GM19438 (cell line): Measurements from ENCODE around the gene PEAK3.

Experiments
- ATAC-seq: cut with Tn5 transposase; IDR thresholded peaks from one replicate; pipeline ENCODE4 v1.9.1; 2021; ENCODE audit warnings: low read depth; ENCODE audit not compliant: unreplicated experiment

Gene PEAK3

DNA sequence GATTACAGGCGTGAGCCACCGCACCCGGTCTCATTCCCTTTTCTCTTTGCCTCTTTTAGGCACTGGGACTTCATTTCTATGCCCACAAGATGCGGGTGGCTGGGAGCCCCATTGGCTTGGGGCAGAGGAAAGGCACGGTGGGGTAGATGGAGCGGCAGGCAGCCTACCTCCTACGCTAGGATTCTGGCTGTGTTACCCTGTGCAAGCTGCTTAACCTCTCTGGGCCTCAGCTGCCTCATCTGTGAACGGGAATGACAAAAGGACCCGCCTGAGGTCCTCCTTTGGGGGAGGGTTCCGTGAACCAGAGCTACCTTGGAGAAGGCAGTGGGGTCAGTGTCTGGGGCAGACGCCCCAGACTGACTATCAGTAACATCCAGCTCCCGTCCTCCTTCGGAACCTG, 35.3 kb upstream of the PEAK3 start:
- ATAC-seq, result no peak

DNA sequence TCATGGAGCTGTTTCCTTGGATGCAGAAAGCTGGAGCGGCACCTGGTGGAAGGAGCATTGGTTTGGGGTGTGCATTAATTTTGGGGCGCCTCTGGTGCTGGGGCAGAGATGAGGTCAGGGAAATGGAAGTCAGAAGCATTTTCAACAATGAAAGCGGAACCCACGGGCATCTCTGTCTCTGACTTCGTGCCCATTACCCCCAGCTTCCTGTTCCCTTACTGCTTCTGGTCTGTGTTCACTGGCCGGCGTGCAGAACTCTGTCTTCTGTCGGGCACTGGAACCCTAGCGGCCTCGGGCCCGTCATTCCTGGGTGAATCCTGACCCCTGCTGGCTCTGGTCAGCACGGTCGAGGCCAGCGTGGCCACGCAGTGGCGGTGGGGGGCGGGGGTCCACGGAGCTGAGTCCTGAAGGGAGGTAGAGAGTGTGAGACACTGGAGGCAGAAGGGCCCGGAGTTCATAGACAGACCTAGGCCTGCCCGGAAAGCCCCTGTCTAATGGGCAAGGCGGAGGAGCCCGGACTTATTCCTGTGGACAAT, 33.9 kb upstream of the PEAK3 start:
- no peak for ATAC-seq

DNA sequence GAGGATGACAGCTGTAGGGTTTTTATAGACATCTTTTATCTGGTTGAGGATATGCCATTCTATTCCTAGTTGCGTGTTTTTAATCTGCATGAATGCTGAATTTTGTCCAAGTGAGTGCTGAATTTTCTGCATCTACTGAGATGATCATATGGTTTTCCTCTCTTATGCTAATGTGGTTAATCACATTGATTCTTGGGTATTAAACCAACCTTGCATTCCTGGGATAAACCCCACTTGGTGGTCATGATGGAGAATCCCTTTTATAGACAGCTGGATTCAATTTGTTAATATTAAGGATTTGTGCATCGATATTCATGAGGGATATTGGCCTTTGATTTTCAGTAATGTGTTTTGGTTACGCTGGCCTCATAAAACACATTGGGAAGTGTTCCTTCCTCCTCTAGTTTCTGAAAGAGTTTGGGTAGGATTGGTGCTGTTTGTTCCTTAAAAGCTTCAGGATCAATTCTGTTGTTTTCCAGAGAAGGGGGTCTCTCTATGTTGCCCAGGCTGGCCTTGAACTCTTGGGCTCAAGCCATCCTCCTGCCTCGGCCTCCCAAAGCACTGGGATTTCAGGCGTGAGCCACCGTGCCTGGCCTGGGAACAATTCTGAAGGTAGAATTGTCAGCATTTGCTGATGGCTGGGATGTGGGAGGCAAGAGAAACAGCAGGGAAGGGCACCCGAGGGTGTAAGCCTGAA, 33.3 kb upstream of the PEAK3 start:
- no peak for ATAC-seq

DNA sequence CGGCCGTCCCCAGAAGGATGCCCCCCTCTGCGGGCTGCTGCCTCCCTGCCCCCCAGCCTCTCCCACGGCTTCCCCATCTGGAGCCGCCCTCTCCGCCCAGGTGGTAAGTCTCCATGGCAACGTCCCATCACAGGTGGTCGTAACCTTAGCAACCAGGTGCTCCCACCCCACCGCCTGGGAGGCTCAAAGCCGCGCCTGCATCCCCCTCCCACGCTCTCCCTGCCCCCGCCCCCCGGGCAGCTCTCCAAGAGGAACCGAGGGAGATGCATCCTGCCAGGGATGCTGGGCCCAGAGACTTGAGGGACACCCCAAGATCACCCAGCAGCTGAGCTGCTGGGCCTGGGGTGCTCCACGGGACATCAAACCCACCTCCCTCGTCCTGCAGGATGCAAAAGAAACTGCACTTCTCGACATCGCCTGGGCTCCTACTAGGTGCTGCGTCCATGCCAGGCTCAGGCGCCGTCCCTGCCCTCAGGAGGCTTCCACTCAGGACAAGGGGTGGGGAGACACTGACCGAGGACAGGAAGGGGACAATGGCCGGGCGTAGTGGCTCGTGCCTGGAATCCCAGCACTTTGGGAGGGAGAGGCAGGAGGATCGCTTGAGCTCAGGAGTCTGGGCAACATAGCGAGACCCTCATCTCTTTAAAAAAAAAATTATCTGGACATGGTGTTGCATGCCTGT, 31.0 kb upstream of the PEAK3 start:
- no peak for ATAC-seq

DNA sequence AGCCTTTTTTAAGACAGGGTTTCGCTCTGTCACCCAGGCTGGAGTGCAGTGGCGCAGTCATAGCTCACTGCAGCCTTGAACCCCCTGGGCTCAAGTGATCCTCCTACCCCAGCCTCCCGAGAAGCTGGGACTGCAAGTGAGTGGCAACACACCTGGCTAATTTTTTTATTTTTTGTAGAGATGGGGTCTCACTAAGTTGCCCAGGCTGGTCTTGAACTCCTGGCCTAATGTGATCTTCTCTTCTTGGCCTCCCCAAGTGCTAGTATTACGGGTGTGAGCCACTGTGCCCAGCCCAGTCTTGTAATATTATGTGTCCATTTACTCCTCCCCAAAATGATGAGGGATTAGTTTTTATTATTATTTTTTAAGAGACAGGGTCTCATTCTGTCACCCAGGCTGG, 29.1 kb upstream of the PEAK3 start:
- ATAC-seq, result no peak

DNA sequence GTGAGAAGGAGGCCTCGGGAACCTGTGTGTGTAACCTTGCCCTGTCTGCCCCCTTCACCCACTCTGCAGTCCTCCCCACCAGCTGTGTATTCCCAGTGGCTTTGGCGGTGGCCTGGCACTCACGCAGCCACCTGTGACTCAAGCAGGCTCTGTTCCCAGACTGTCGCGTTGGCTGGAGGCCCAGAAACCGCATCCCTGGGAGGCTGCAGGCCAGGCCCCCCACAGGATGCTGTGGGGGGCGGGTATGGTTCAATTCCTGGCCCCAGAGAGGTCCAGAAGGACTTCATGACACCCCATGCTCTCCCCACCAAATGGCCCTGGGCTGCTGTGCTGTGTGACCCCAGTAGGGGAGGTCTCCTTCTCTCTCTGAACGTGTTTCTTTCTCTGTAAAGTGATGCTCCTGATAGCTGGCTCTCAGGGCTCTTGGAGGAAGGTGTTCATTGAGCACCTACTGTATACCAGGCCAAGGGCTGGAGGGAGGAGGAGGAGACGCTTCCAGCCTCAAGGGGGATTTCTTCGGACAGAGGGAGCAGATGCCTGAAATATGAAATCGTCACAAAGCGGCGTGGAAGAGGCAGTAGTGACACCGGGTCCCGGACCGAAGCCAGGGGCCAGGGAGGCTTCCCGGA, 27.9 kb upstream of the PEAK3 start:
- ATAC-seq, result no peak

DNA sequence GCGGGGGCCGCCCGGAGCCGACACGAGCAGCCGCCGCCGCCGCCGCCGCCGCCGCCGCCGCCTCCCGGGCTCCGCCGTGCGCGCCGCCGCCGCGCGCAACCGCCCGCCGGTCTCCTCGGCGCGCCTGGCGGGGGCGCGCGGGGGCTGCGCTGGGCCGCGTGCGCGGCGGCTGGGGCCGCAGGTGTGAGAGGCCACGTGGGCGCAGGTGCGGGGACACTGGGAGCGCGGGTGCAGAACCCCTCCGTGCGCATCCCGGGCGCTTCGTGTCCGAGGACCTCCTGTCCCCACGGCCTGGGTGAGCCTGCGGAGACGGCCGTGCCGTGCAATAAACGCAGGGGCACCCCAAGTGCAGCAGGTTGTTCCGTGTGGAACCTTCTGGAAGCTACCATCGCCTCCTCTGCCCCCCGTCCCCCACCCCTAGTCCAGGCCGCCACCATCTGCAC, 26.2 kb upstream of the PEAK3 start, which contains the start of gene LINGO3:
Gene LINGO3, minus strand, starts transcription at position 41 of the 443 bp plus-strand sequence. CDS start 16,378 bp downstream, outside the sequence.
- ATAC-seq, result no peak

DNA sequence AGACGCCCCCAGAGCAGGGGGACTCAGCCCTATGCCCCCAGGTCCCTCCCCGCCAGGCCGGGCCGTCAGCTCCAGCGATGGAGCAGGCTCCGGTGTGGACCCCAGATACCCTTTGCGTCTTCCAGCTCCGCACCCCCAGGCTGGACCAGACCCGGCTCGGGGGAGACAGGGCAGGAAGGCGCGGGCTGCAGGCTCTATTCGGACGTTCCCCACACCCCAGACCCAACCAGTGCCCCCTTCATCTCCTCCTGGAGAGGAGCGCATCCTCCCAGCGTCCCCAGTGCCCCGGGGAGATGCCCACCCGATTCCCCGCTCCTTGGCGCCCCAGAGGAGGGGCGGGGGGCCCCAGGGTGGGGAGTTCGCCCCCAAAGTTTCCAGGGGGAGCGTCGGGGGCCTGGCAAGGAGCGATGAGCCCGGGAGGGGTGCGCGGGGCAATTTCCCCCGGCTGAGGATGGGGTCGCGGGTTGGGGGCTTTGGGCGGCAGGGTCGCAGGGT, 25.6 kb upstream of the PEAK3 start:
- ATAC-seq, result no peak

DNA sequence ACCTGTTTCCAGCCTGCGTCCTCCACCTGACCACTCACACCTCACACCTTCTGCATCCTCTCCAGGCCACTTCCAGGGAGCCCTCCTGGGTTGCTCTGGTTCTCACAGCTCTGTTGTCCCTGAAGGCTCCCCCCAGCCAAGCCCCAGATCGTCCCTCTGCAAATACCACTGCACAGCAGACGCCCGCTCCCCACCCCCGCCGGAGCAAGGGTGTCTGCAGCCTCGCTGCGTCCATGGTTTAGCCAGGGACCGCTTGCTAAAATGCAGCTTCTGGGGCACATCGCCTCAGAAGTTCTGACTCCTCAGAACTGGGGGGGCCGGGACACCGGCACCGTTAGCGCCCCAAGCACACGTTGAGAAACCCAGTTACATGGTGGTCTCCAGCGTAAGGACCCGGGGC, 25.0 kb upstream of the PEAK3 start:
- ATAC-seq, result no peak

DNA sequence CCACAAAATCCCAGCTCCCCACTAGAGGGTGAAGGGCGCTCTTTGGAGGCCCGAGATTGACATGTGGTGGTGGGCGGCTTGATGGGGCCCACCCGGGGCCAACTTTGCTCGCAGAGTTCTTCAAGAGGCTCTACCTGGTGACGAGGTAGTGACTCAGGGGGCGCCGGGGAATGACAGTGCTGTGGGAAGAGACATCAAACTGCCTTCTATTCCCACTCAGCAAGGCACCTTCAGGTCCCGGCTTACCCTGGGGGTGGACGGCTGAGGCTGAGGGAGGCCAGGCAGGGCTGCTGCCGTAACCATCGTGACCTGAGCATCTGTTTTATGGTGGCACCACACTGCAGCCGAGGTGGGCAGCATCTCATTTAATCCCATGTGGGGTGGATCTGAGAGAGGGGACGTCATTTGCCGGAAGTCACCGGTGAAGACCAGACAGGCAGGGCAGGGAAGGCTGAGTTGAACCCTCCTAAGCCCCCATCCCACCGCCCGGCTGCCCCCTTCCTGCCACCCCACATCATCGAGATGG, 24.4 kb upstream of the PEAK3 start:
- no peak for ATAC-seq

DNA sequence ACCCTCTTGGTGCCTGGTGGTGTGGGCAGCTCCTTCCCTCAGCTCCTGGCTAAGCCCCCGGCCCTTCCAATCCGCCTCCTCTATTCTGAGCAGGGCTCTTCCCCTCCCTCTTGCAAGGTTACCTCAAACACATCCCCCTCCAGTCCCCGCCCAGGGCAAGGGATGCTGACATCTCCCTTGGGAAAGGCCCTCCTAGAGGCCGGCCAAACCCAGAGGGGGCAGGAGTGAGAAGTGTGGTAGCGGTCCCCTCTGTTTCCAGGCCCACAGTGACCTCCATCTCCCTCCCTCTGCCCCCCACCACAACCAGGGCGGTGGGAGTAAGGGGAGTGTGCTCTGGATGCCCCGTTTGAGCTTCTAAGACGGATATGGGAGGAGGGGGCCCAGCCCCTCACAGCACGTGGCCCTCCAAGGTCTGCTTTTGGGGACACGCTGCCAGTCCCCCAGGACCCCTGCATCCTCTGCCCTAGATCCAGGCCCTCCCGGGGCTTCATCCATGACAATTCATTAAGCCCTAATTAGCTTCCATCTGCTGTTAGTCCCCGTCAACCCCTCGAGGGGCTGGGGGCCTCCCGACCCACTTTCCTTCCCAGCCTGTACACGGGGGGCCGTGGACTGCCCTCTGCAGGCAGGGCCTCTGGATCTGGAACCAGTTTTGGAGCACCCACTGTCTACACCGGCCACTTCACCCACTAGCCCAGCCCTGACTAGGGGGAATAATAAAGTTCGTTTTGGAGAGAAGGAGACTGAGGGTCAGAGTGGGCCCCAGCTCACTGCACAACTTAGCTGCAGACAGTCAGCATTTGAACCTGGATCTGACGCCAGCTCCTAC, 23.7 kb upstream of the PEAK3 start:
- no peak for ATAC-seq

DNA sequence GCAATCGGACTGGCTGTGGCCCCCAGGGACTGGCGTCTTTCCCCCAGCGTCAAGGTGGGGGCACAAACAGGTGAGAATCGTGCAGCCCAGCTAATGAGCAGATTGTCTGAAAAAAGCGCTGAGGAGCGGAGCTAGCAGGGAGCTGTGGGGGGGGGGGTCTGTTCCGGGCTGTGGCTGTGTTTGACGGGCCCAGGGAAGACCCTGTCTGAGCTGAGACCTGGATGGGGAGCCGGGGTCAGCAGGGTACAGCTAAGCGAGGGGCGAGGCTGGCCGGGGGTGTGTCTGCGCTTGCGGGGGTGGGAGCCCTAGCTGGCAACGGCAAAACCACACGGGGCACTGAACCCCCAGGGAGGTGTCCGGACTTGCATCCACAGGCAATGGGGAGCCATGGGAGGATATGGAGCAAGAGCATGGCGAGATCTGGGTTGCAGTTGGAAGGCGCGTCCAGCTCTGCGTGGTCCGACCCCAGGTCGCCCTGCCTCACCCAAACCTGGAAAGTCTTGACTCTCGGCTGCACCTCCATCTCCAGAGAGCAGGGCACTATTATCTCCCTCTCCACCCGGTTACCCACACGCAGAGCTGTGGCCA, 21.3 kb upstream of the PEAK3 start:
- ATAC-seq, result no peak

DNA sequence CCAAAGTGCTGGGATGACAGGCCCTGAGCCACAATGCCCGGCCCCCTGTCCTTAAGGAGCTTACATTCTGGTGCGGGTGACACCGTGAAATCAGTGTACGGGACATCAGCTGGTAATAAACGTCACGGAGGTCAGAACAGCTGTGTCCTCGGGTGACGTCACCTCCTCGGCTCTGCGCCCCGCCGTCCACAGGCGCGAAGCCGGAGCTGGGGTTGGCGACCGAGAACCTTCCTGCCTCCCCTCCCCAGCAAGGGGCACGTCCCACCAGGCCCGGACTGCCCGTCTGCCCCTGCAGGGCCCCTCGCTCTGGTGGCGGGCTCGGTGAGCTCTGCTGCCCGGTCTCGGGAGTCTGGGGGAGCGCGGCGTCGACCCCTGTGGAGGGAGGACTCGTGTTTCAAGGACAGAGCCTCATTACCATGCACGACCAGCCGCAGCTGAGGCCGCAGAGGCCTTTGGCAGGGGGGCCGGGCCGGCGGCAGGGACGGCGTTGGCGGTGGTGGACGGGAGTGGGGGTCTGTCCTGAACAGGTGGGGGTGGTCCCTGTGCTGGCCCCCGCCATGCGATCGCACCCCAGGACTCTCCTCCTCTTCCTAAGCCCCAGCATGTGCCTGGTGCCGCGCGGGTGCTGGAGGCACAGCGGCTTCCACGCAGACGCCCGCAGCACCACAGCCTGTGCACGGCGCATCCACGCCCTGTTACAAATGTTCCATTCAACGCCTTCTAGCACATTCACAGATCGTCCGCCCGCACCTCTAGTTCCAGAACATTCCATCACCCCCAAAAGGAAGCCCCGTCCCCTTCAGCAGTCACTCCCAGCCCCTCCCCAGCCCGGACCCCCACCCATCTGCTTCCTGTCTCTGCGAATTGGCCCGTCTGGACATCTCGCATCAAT, 20.6 kb upstream of the PEAK3 start:
- ATAC-seq, result no peak

DNA sequence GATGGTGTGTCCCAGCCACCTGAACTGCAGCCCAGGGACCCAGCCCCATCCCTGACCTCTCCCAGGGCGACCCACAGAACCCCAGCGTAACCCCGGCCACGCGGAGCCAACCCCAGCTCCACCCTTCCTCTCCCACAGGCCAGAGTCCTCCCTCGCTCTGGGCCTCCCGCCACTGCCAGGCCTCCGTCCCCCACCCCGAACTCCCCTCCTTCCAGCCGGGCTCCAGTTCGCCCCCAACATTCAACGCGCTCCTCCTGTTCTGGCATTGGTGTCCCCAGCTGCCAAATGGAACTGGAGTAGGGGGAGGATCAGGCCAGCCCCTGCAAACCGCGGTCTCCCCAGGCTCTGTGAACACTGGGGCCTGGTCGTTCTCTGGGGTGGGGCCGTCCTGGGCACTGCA, 18.6 kb upstream of the PEAK3 start:
- ATAC-seq, result no peak

DNA sequence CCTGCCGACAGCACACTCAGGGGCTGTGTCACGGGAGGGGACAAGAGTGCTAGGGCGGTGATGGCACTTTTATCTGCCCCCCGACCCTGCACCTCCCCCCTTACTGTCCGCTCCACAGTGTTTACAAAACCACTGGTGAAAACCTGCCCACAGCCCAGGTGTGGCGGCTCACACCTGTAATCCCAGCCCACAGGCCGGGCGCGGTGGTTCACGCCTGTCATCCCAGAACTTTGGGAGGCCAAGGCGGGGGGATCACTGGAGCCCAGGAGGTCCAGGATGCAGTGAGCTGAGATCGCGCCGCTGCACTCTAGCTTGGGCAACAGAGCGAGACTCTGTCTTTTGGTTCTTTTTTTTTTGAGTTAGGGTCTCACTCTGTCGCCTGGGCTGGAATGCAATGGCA, 14.2 kb upstream of the PEAK3 start:
- no peak for ATAC-seq

DNA sequence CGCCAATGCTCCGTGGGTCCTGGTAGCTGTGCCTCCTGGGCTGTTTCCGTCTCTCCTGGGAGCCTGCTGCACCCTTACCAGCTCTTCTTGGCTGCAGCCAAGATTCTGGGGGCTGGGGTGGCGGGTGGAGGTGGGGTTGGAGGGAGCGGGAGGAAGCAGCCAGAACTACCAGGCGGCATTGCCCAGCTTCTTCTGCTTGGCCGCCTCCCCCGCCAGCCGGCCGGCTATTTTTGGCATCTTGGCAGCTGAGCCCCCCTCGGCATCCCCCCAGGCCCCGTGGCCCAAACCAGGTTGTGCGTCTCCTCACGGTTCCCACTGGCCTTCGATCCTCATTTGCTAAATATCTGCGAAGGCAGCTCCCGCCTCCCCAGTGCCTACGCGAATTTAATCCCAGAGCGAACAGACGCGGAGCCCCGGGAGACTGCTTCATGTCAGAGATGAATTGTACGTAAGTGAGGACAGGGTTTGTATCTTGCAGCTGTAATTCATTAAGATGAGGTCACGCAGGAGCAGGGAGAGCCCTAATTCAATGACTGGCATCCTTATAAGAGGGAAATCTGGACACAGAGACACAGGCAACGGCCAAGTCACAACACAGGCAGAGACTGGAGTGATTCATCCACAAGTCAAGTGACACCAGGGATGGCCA, 12.8 kb upstream of the PEAK3 start:
- ATAC-seq, result no peak

DNA sequence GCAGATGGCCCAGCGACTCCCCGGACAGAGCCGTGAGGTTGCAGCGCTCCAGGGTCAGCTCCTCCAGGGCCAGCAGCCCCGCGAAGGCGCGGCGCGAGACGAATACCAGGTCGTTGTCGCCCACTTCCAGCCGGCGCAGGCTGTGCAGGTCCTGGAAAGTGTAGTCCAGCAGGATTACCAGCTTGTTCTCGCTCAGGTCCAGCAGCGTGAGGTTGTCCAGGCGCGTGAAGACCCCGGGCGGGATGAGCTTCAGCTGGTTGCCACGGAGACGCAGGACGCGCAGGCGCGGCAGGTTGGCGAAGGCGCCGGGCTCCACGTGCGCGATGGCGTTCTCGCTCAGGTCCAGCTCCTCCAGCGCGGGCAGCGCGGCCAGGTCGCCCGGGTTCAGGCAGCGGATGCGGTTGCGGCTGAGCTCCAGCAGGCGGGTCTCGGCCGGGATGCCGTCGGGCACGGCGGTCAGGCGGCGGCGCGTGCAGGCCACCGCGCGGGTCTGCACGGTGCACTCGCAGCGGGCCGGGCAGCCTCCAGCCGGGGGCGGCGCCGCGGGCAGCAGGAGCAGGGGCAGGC, 9.3 kb upstream of the PEAK3 start:
- no peak for ATAC-seq
